ENCODE measurements around the gene SVOPL. TPM values are rescaled to one million over a fixed set of nuclear protein-coding genes. Genes with fewer than 3 reads are reported as not detected.

The SVOPL gene
- total RNA-seq (2022) (0.78 and 1.5 TPM in 2 replicates), Bru-seq, nascent RNA (percentile 21 among the genes with signal in this experiment), BruChase-seq, experiment 1, labeled RNA remaining after a 6-hour chase (percentile 19 among the genes with signal in this experiment), BruChase-seq, experiment 2, labeled RNA remaining after a 2-hour chase (percentile 16 among the genes with signal in this experiment)
- long read RNA-seq = 0 reads

GRCh38 chr7:138700857-138701536 is at the start of gene SVOPL:
TSS of gene SVOPL (minus strand) at chr7:138701362. CDS start at chr7:138679045, 22,317 bp downstream.
- Mint-ChIP-seq H3K27ac (ENCODE audit: unreplicated experiment) (no peak within 1 kb of the TSS), H3K9me3 (ENCODE audit: low read depth, unreplicated experiment) (no peaks in the 10 kb centered on the region), H3K4me1 (ENCODE audit: low read depth, unreplicated experiment) (no peaks in the 10 kb centered on the region), H3K36me3 (ENCODE audit: insufficient read depth, unreplicated experiment) (no peaks in the 10 kb centered on the region), H3K4me3 (ENCODE audit: low read depth, unreplicated experiment) (no peak within 1 kb of the TSS), H3K27me3 (ENCODE audit: unreplicated experiment) (no peaks in the 10 kb centered on the region)
- TF ChIP-seq CTCF (IDR thresholded peaks at IDR 0.05; ENCODE audit: unreplicated experiment) = no peak
- DNase-seq = no peak
- intact Hi-C loops (cut with micrococcal nuclease; ENCODE audit: unreplicated experiment) = no loop called here
- CTCF ChIA-PET = no interaction called here
- no TSS peak for BruUV-seq (replicated peaks)

GRCh38 chr7:138750473-138750872 is 49.3 kb upstream of the SVOPL start:
- Mint-ChIP-seq H3K36me3 (ENCODE audit: insufficient read depth, unreplicated experiment) (peaks cover 12% of the 10 kb centered on the region), H3K9me3 (ENCODE audit: low read depth, unreplicated experiment) (no peaks in the 10 kb centered on the region), H3K4me3 (ENCODE audit: low read depth, unreplicated experiment) (no peak overlapping the region), H3K27me3 (ENCODE audit: unreplicated experiment) (no peaks in the 10 kb centered on the region), H3K4me1 (ENCODE audit: low read depth, unreplicated experiment) (peaks cover 41% of the 10 kb centered on the region), H3K27ac (ENCODE audit: unreplicated experiment) (no peak overlapping the region)
- no peak for TF ChIP-seq CTCF (IDR thresholded peaks at IDR 0.05; ENCODE audit: unreplicated experiment)
- intact Hi-C loops (cut with micrococcal nuclease; ENCODE audit: unreplicated experiment) = no loop called here
- no peak for DNase-seq
- CTCF ChIA-PET = no interaction called here
- BruUV-seq (replicated peaks) = no TSS peak

- no peak for DNase-seq
- Mint-ChIP-seq H3K4me1 (ENCODE audit: low read depth, unreplicated experiment) (peaks cover 36% of the 10 kb centered on the region), H3K36me3 (ENCODE audit: insufficient read depth, unreplicated experiment) (peaks cover 6% of the 10 kb centered on the region), H3K9me3 (ENCODE audit: low read depth, unreplicated experiment) (no peaks in the 10 kb centered on the region), H3K27me3 (ENCODE audit: unreplicated experiment) (no peaks in the 10 kb centered on the region), H3K27ac (ENCODE audit: unreplicated experiment) (no peak overlapping the region), H3K4me3 (ENCODE audit: low read depth, unreplicated experiment) (no peak overlapping the region)
- intact Hi-C loops (cut with micrococcal nuclease; ENCODE audit: unreplicated experiment) = no loop called here
- CTCF ChIA-PET = no interaction called here
- no peak for TF ChIP-seq CTCF (IDR thresholded peaks at IDR 0.05; ENCODE audit: unreplicated experiment)
- BruUV-seq (replicated peaks) = no TSS peak
Observed at GRCh38 chr7:138749960-138750359, 48.8 kb upstream of the SVOPL start.

GRCh38 chr7:138748666-138749065 is 47.5 kb upstream of the SVOPL start:
- no TSS peak for BruUV-seq (replicated peaks)
- no peak for TF ChIP-seq CTCF (IDR thresholded peaks at IDR 0.05; ENCODE audit: unreplicated experiment)
- H3K9me3 Mint-ChIP-seq (ENCODE audit: low read depth, unreplicated experiment) = no peaks in the 10 kb centered on the region
- CTCF ChIA-PET = interaction anchor here (0.7 kb wide), 1 partner anchor 199 kb away, joined by 6 read pairs; no protein-coding TSS in a partner anchor
- no peaks in the 10 kb centered on the region for H3K27me3 Mint-ChIP-seq (ENCODE audit: unreplicated experiment)
- H3K4me3 Mint-ChIP-seq (ENCODE audit: low read depth, unreplicated experiment) = no peak overlapping the region
- intact Hi-C loops (cut with micrococcal nuclease; ENCODE audit: unreplicated experiment) = no loop called here
- H3K36me3 Mint-ChIP-seq (ENCODE audit: insufficient read depth, unreplicated experiment) = peaks cover 2% of the 10 kb centered on the region
- peaks cover 32% of the 10 kb centered on the region for H3K4me1 Mint-ChIP-seq (ENCODE audit: low read depth, unreplicated experiment)
- H3K27ac Mint-ChIP-seq (ENCODE audit: unreplicated experiment) = no peak overlapping the region
- DNase-seq = no peak

All from Calu3 (cell line).